SJSA1 (cell line): ENCODE measurements around the gene DENND2A. TPM values are rescaled to one million over a fixed set of nuclear protein-coding genes. Genes with fewer than 3 reads are reported as not detected.
A peak's percentile ranks its signal among the peaks of the same experiment; 100 is the strongest.
"Not testable (repeated sequence)": the region's sequence is repeated elsewhere in the genome, so short reads cannot be mapped to it uniquely, and the experiment has no call there.

ENCODE experiments used
- DNase-seq, 2 experiments: peaks; one replicate each; pipeline ENCODE4 v3.0.0-alpha.2; 2015 to 2020; ENCODE audit warnings: low spot score in 2 of 2, low read depth in 1 of 2
- H3K27ac ChIP-seq: fragments of 250-450 bp; sonication (Bioruptor Pico); 2 replicates; pipeline ENCODE4 v1.5.1; 2020; ENCODE audit warnings: mild to moderate bottlenecking, moderate library complexity
- H3K27me3 ChIP-seq: fragments of 250-450 bp; sonication (Bioruptor Pico); replicated peaks from 2 replicates; pipeline ENCODE4 v1.5.1; 2020; ENCODE audit warnings: mild to moderate bottlenecking, moderate library complexity
- H3K36me3 ChIP-seq: fragments of 250-450 bp; sonication (Bioruptor Pico); 2 replicates; pipeline ENCODE4 v1.5.1; 2020; ENCODE audit warnings: mild to moderate bottlenecking
- H3K4me1 ChIP-seq: fragments of 250-450 bp; sonication (Bioruptor Pico); replicated peaks from 2 replicates; pipeline ENCODE4 v1.6.1; 2021; ENCODE audit warnings: mild to moderate bottlenecking
- H3K4me3 ChIP-seq: fragments of 250-450 bp; sonication (Bioruptor Pico); 2 replicates; pipeline ENCODE4 v1.5.1; 2020; ENCODE audit warnings: mild to moderate bottlenecking
- H3K9me3 ChIP-seq: fragments of 250-450 bp; sonication (Bioruptor Pico); replicated peaks from 2 replicates; pipeline ENCODE4 v1.5.1; 2020; ENCODE audit warnings: mild to moderate bottlenecking
- total RNA-seq: library from RNA; depleted of rRNA; stranded (reverse); fragments of >200 nt; shearing (Covaris generic); gene quantifications from 2 replicates; pipeline ENCODE4 v1.2.3, GENCODE V29; 2014

Gene DENND2A
- total RNA-seq, 1 experiment from 2014 or later: 10.2 TPM

GRCh38 chr7:140625908-140626868 is 14.4 kb downstream of the DENND2A start:
- no peaks in the 10 kb centered on the region for H3K27me3 ChIP-seq
- H3K9me3 ChIP-seq: no peaks in the 10 kb centered on the region
- DNase-seq: peak; percentile 99
- H3K4me1 ChIP-seq: peaks cover 61% of the 10 kb centered on the region
- H3K36me3 ChIP-seq: no peaks in the 10 kb centered on the region
- H3K4me3 ChIP-seq: no peak overlapping the region
- H3K27ac ChIP-seq: peak overlapping the region; percentile 91

GRCh38 chr7:140625192-140625558 is 15.4 kb downstream of the DENND2A start:
- peaks cover 69% of the 10 kb centered on the region for H3K4me1 ChIP-seq
- H3K9me3 ChIP-seq, DNase-seq, H3K27me3 ChIP-seq, H3K4me3 ChIP-seq, H3K36me3 ChIP-seq: not testable (repeated sequence)
- peak overlapping the region; percentile 91 for H3K27ac ChIP-seq

- Histone ChIP-seq H3K27me3 (no peaks in the 10 kb centered on the region), H3K27ac (peak overlapping the region; percentile 91), H3K36me3 (no peaks in the 10 kb centered on the region), H3K4me1 (peaks cover 69% of the 10 kb centered on the region), H3K9me3 (no peaks in the 10 kb centered on the region), H3K4me3 (no peak overlapping the region)
- DNase-seq: peak in 1 of 2 experiments; percentile 47
These were observed 16.0 kb downstream of the DENND2A start for GRCh38 chr7:140624392-140625191.

GRCh38 chr7:140623980-140624379 is 16.6 kb downstream of the DENND2A start:
- H3K27ac ChIP-seq: peak overlapping the region; percentile 91; the same call in 1 of the 2 replicates

GRCh38 chr7:140621401-140622021 is 19.1 kb downstream of the DENND2A start:
- peaks cover 51% of the 10 kb centered on the region for H3K4me1 ChIP-seq
- peak in 1 of 2 experiments; percentile 60 for DNase-seq

More at GRCh38 chr7:140623980-140624379, 16.6 kb downstream of the DENND2A start:
- Histone ChIP-seq H3K9me3 (no peaks in the 10 kb centered on the region), H3K27me3 (no peaks in the 10 kb centered on the region), H3K4me1 (peaks cover 69% of the 10 kb centered on the region), H3K36me3 (no peaks in the 10 kb centered on the region), H3K4me3 (no peak overlapping the region)
- no peak for DNase-seq

GRCh38 chr7:140619915-140620510 is 20.6 kb downstream of the DENND2A start:
- H3K27ac ChIP-seq, H3K27me3 ChIP-seq, H3K4me3 ChIP-seq, H3K36me3 ChIP-seq, DNase-seq, H3K9me3 ChIP-seq: not testable (repeated sequence)
- H3K4me1 ChIP-seq: peaks cover 36% of the 10 kb centered on the region

More at GRCh38 chr7:140621401-140622021, 19.1 kb downstream of the DENND2A start:
- Histone ChIP-seq H3K9me3 (no peaks in the 10 kb centered on the region), H3K4me3 (no peak overlapping the region), H3K36me3 (no peaks in the 10 kb centered on the region), H3K27ac (peak overlapping the region; percentile 78), H3K27me3 (no peaks in the 10 kb centered on the region)

- H3K27me3 ChIP-seq: no peaks in the 10 kb centered on the region
- no peaks in the 10 kb centered on the region for H3K9me3 ChIP-seq
- DNase-seq: no peak
- no peaks in the 10 kb centered on the region for H3K36me3 ChIP-seq
- H3K4me1 ChIP-seq: peaks cover 30% of the 10 kb centered on the region
- H3K4me3 ChIP-seq: no peak overlapping the region
- H3K27ac ChIP-seq: no peak overlapping the region
These were observed 21.4 kb downstream of the DENND2A start for GRCh38 chr7:140619176-140619575.

GRCh38 chr7:140618306-140618705 is 22.3 kb downstream of the DENND2A start:
- Histone ChIP-seq H3K9me3 (no peaks in the 10 kb centered on the region), H3K27ac (no peak overlapping the region), H3K4me1 (peaks cover 34% of the 10 kb centered on the region), H3K27me3 (no peaks in the 10 kb centered on the region), H3K4me3 (no peak overlapping the region), H3K36me3 (no peaks in the 10 kb centered on the region)
- no peak for DNase-seq

GRCh38 chr7:140617081-140617480 is 23.5 kb downstream of the DENND2A start:
- no peak for DNase-seq
- Histone ChIP-seq H3K27me3 (no peaks in the 10 kb centered on the region), H3K9me3 (no peaks in the 10 kb centered on the region), H3K27ac (no peak overlapping the region), H3K36me3 (no peaks in the 10 kb centered on the region), H3K4me3 (no peak overlapping the region), H3K4me1 (peaks cover 26% of the 10 kb centered on the region)

GRCh38 chr7:140616328-140616727 is 24.3 kb downstream of the DENND2A start:
- DNase-seq: no peak
- no peaks in the 10 kb centered on the region for H3K36me3 ChIP-seq
- H3K4me1 ChIP-seq: peaks cover 26% of the 10 kb centered on the region
- H3K27ac ChIP-seq: no peak overlapping the region
- no peaks in the 10 kb centered on the region for H3K9me3 ChIP-seq
- H3K4me3 ChIP-seq: no peak overlapping the region
- H3K27me3 ChIP-seq: no peaks in the 10 kb centered on the region

GRCh38 chr7:140611641-140612040 is 29.0 kb downstream of the DENND2A start:
- peak in 1 of 2 experiments; percentile 38 for DNase-seq
- Histone ChIP-seq H3K27me3 (no peaks in the 10 kb centered on the region), H3K27ac (peak overlapping the region; percentile 50; the same call in 1 of the 2 replicates), H3K4me3 (no peak overlapping the region), H3K36me3 (no peaks in the 10 kb centered on the region), H3K9me3 (no peaks in the 10 kb centered on the region), H3K4me1 (peaks cover 54% of the 10 kb centered on the region)

- Histone ChIP-seq H3K36me3 (no peaks in the 10 kb centered on the region), H3K27me3 (no peaks in the 10 kb centered on the region), H3K27ac (peak overlapping the region; percentile 50), H3K4me3 (no peak overlapping the region), H3K4me1 (peaks cover 66% of the 10 kb centered on the region), H3K9me3 (no peaks in the 10 kb centered on the region)
- DNase-seq: peak; percentile 65 to 72
These were observed 30.1 kb downstream of the DENND2A start for GRCh38 chr7:140610204-140611165.
